ENCODE data around the gene ESYT2.
"Not testable (repeated sequence)": the region's sequence is repeated elsewhere in the genome, so short reads cannot be mapped to it uniquely, and the experiment has no call there.

The ESYT2 gene

DNA sequence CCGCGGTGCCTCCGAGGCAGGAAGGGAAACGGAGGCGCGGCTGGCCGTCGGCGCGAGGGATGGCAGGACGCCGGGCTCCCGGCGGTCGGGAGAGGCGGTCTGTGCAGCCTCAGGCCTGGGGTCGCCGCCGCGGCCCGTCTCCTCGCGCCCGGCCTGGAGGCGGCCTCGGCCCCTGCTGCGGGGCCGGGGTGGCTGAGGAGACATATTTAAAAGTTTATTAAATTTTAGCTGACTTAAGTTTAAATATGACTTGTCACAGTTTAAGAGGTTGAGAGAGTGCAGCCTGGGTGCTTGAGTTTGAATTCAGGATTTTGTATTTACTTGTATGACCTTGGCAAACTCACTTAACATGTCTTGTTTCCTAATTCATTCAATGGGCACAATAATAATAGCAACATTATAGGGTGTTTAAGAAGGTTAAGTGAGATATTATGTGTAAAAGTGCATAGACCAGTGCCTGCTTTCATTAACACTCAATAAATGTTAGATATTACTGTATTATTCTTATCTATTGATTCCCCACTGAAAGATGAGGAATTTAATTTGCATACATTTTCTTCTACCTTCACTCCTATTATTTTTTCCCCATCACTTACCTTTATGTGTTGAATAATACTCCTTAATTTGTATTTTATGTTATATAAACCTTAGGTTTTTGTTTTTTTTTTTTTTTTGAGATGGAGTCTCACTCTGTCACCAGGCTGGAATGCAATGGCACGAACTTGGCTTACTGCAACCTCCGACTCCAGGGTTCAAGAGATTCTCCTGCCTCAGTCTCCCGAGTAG lies 27.8 kb upstream of the ESYT2 start:
- no peak for DNase-seq (ENCODE audit: low read depth)

DNA sequence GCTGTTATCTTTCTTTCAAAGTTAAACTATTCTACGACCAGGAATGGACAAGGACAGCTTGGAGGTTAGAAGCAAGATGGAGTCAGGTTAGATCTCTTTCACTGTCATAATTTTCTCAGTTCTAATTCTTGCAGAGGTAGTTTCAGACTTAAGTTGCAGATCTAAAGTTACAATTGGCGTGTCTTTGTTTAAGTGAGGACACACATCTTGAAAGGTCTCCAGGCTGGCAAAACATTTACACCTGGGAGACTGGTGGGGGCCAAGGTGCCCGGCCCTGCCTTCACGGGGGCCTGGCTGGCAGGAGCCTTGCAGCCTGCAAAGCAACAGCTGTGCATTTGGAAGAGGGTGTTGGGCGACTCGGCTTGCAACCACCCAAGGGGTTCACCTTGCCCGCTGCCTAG lies 25.4 kb upstream of the ESYT2 start:
- DNase-seq (ENCODE audit: low read depth), result no peak

DNA sequence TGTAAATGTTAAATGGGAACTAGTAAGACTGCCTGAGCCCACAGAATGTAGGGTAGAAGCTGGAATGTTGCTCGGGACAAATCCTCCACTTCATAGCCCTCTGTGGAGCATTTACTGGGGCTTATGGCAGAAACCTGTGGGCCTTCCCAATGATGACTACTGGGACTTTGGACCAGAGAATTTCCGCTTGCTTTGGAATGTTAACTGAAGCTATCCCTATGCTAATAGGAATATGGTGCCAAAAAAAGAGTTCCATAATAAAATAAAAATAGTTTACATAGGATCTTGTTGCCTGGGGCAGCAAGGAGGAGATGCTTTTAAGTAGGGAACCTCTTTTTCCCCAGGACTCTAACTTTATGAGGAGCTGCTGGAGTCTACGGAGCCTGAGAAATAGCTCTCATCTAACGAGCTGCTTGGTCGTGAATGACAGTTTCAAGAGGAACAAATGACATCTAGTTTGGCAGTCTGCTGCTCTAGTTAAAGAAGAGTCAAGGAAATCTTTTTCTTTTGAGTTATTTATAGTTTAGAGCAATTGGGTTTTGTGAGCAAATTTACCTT lies 21.3 kb upstream of the ESYT2 start:
- no peak for DNase-seq (ENCODE audit: low read depth)

DNA sequence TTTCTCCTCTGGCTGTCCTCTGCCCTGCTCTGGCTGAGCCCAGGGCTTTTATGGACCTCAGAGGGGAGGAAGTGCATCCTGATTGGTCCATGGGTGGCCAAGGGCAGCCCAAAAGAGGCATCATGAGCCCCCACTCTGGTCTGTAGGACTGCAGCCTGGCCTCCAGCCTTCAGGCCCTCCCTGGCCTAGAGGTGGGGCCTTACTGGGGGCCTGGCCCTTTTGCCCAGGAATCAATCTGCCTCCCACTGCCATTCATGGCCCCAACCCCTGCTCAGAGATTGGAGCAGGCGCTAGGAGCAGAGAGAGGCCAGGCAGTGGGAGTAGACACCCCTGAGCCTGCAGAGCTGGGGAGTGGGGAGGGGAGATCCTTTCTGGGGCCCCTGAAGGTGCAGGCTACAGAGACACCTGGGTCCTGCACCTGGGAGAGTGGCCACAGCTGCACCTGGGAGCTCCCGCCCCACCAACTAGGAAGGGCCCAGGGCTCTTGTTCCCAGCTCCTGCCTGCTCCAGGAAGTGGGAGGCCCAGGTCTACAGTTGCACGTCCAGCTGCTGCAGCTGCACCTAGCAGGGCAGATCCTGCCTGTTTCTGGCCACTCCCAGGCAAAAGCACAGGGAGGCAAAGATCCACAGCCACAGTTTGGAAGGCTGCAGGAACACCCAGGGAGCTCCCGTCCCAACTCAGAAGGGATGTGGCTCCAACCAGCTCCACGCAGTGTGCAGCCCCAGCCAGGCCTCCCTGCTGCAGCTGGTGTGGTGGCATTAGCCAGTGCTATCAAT lies 20.6 kb upstream of the ESYT2 start:
- no peak for DNase-seq (ENCODE audit: low read depth)

DNA sequence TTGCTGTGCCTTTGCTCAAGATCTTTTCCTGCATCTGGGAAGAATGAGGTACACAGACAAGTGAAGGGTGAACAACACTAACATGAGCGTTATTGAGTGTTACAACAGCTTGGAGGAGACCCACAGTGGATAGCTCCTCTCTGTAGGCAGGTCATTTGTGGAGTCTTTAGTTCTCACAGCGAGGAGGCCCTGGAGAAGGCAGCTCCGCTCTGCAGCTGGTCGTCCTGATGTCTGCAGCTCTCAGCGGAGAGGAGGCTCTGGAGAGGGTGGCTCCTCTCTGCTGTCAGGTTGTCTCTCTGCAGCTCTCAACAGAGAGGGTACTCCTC lies 20.1 kb upstream of the ESYT2 start:
- no peak for DNase-seq (ENCODE audit: low read depth)

DNA sequence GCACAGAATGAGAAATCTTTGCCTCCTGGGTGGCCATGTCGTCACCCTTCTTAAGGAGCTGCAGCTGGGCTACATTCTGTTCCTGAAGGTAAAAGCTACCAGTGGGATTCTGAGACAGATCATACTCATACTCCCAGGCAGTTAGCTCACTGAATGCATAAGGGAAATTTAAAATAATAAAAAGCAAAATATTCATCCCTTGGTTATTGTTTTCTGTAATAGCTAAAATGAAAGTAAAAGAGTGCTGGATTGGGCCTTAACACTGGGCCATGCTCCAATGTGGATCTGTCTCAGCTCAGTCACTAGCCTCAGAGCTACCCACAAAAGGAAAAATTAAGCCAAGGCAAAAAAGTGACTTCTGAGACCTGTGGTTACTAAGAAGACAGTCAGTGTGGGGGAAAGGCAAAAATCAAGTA lies 18.1 kb upstream of the ESYT2 start:
- no peak for DNase-seq (ENCODE audit: low read depth)

DNA sequence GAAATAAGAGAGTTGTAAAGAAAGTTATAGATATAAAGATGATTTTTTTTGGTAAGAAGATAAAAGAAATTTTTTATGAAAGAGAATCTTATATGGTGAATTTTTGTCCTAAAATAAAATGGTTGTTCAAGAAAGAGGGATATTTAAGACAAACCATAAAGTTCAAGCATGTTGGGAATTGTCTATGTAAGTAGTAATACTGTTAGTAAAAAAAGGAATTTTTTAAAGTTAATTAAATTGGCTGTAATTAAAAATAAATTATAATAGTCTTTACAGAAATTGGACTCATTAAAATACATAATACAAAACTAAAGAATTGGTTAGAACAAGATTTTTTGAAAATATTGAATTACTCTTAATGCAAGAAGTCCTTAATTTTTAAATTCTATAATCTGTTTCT lies 17.0 kb upstream of the ESYT2 start:
- DNase-seq (ENCODE audit: low read depth), result no peak

DNA sequence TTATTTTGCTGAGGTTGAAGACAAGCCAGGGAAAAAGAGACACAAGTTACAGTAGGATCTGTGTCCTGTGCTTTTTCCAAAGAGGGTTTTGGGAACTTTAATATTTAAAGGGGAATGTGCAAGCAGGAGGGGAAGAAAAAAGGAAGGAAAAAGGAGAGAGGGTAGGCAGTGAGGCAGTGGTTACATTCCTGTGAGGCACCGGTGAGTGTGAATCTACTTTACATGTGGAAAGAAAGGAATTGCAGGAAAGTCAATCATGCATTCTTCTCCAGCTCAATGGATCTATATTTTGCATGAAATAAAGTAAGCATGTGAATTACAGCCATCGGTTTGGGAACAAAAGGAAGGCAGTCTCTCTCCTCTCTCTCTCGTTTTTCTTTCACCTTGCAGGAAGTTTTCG lies 14.5 kb upstream of the ESYT2 start:
- no peak for DNase-seq (ENCODE audit: low read depth)

DNA sequence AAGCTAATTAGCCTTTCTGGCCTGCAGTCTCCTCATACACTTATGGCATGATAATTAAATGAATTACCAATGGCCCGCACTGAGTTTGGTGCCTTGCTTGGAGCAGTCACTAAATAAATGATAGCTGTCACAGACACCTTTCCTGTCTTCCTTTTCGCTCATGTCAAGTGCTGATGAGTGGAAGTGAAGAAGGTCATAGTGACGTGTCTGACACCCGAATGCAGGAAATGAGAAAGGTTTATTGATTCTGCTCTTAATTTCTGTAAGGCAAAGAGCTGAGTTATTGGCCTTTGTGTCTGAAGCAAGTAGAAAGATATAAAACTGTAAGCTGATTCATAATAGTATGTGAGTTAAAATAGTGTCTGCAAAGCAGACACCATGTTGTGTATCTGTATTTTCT lies 13.2 kb upstream of the ESYT2 start:
- DNase-seq (ENCODE audit: low read depth), result no peak

DNA sequence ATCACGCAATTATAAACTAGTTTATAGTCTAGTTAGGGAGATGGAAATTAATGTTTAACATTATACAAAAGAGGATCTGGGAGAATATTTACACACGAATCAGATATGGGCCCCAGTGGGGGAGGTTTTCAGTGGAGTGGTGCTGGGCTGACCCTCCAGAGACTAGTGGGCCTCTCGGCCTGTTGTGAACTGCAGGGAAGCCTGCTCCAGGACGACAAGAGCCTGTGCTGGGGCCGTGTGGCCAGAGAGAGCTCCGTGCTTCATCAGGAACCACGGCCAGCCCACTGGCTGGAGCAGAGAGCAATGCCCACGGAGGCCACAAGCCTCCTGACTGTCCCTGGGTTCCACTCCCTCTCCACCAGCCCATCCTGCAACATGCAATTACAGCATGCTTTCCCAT lies 11.3 kb upstream of the ESYT2 start:
- DNase-seq (ENCODE audit: low read depth), result no peak

DNA sequence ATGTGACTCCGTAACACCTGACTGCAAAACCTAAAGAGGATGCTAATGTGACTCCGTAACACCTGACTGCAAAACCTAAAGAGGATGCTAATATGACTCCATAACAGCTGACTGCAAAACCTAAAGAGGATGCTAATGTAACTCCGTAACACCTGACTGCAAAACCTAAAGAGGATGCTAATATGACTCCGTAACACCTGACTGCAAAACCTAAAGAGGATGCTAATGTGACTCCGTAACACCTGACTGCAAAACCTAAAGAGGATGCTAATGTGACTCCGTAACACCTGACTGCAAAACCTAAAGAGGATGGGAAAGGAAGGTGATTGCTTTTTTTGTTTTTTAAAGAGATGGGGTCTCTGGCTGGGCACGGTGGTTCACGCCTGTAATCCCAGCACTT lies 9.9 kb upstream of the ESYT2 start:
- not testable (repeated sequence) for DNase-seq (ENCODE audit: low read depth)

DNA sequence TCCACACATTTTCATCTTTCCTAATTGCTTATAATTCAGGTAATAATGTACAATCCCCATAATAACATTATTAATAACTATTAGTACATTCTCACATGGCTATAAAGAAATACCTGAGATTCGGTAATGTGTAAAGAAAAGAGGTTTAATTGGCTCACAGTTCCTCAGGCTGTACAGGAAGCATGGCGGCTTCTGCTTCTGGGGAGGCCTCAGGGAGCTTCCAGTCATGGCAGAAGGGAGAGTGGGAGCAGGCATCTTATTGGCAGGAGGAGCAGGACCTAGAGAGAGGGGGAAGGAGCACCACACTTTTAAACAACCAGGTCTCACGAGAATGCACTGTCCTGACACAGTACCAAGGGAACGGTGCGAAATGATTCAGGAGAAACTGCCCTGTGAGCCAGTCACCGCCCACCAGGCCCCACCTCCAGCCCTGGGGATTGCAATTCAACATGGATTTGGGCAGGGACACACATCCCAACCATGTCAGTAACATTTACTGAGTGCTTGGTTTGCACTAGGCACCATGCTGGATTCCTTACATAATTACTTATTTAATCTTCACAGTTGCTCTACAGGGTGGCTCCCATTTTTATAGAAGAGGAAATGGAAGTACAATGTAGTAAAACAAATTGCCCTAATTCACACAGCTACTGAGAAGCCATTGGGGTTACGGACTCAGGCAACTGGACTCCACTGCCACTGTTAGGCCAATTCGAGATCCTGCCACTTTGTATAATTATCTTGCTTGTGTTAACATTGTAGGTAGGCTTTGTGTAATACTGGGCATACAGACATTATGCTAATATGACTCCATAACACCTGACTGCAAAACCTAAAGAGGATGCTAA lies 8.7 kb upstream of the ESYT2 start:
- DNase-seq (ENCODE audit: low read depth), result no peak

DNA sequence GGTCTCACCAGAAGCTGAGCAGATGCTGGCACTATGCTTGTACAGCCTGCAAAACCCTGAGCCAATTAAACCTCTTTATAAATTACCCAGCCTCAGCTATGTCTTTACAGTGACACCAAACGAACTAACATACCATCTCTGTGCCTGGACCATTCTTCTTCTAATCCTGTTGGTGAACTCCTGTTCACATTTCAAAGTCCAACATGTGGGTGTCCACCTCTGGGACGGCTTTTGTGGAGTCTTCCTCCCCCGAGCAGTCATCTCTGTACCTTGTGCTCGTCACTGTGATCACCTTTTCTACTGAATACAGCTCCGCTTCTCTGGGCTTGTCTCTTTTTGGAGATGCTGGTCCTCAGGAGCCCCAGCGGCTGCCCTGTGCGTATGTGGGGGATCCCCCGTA lies 7.4 kb upstream of the ESYT2 start:
- no peak for DNase-seq (ENCODE audit: low read depth)

DNA sequence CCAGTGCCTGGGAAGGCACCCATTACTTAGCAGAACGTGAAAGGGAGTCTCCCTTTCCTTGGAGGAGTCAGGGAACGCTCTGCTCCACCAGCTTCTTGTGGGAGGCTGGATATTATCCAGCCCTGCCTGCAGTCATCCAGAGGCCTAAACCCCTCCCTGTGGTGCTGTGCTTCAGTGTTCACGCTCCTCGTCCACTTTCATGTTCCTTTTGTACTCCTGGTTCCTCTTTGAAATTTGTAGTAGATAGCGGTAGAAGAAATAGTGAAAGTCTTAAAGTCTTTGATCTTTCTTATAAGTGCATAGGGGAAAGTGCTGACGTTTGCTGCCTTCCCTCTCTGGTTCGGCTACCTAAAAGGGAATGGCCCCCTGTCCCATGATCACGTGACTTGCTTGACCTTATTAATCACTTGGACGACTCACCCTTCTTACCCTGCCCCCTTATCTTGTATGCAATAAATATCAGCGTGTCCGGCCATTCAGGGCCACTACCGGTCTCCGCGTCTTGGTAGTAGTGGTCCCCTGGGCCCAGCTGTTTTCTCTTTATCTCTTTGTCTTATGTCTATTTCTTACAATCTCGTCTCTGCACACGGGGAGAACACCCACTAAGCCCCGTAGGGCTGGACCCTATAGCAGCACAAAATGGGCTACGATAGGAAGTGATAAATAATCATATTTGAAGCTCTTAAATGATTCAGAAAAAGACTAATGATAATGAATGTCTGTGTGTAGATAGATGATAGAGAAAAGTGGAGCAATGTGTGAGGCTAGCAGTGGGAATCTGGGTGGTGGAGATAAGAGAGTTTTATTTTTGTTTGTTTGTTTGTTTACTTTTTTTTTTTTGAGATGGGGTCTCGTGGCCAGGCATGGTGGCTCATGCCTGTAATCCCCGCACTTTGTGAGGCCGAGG lies 5.8 kb upstream of the ESYT2 start:
- no peak for DNase-seq (ENCODE audit: low read depth)

DNA sequence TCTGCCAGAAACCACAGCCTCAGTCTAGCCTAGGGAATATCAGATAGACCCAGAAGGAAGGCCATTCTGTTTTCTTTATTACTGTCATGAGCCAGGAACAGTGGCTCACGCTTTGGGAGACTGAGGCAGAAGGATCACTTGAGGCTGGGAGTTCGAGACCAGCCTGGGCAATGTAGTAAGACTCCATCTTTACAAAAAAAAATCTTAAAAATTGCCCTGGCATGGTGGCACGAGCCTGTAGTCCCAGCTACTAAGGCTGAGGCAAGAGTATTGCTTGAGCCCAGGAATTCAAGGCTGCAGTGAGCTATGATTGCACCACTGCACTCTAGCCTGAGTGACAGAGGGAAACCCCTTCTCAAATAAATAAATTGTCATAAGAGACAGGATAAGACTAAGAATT lies 3.7 kb upstream of the ESYT2 start:
- DNase-seq (ENCODE audit: low read depth), result no peak

DNA sequence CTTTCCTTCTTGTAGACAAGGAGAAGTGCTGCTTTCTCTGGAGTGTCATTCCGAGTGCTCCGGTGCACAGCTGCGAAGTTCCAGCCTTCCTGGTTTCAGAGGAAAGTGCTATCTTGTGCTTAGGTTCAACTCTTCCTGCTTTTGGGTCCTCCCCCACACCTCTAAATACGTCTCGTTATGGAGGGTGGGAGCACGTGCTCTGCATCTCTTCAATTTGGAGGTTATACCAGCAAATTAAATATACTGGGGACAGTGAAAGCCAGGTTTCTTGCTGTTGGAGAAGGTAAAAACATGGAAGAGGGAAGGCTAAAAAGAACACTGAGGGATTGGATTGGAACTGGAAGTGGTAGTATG lies 2.4 kb upstream of the ESYT2 start:
- DNase-seq (ENCODE audit: low read depth), result no peak

DNA sequence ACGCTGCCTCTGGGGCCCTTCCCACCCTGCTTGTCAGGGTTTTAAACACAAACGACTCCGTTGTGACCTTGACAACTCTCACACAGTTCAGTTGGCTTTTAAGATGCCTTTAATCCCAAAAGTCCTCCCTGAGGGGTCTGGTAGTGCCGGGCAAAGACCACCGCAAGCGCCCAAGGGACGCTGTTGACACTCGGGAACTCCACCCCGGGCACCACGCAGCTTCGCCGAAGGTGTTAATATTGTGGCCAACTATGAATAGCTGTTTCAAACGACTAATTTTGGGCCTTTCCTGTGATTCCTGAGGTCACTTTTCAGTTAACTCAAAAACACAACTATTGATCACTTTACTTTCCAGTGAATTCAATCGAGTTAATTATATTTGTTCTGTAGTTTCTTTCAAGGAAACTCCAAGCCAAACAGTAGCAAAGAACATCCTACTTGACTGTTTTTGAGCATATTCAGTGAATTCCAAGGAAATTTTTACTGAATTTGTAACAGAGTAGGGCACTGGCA lies 958 bp upstream of the ESYT2 start:
- no peak for DNase-seq (ENCODE audit: low read depth)

DNA sequence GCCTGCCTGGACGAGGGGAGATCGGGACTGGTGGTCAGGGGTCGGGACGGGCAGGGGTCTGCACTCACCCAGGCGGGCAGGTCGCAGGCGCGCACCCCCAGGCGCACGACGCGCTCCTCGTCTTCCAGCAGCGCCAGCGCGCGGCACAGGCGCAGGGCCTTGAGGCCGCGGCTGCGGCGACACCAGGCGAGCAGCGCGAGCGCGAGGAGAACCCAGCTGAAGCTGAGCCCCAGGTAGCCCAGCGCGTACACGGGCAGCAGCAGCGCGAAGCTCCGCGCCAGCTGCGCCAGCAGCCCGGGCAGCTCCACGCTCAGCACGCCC lies 328 bp downstream of the ESYT2 start:
- no peak for DNase-seq (ENCODE audit: low read depth)

DNA sequence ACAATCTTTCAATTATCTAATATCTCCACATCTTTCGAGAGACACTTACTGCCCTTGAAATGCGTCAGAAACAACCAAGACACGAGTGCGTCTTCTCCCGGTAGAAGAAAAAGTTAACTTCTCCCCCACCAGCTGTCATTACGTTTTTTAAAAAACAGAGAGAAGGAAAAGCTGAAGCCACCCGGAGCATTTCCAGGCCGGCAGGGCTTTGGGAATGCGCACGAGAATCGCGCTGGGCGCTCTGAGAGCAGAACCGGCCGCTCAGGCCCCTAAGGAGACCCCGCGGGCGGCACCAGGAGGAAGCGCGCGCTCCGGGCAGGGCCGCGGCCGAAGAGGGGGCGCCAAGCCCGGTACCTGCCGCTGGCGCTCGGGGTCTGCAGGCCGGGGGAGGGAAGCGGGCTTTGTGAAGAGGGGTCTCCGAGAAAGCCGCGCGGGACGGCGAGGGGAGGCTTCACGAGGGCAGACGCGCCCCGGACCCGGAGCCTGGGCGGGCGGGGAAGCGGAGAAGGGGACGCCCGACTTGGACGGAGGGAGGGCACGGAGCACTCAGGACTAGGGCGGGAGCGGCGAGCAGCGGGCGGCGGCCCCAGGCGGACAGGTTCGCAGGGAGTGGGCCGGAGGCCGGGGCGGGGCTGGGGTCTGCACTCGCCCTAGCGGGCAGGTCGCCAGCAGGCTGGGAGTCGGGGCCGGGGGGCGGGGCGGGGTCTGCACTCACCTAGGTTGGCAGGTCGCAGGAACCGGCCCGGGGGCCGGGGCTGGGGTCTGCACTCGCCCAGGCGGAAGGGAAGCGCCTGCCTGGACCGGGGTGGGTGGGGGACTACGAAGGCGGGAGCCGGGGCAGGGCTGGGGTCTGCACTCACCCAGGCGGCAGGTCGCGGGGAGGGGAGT lies 932 bp downstream of the ESYT2 start:
- DNase-seq (ENCODE audit: low read depth), result no peak

DNA sequence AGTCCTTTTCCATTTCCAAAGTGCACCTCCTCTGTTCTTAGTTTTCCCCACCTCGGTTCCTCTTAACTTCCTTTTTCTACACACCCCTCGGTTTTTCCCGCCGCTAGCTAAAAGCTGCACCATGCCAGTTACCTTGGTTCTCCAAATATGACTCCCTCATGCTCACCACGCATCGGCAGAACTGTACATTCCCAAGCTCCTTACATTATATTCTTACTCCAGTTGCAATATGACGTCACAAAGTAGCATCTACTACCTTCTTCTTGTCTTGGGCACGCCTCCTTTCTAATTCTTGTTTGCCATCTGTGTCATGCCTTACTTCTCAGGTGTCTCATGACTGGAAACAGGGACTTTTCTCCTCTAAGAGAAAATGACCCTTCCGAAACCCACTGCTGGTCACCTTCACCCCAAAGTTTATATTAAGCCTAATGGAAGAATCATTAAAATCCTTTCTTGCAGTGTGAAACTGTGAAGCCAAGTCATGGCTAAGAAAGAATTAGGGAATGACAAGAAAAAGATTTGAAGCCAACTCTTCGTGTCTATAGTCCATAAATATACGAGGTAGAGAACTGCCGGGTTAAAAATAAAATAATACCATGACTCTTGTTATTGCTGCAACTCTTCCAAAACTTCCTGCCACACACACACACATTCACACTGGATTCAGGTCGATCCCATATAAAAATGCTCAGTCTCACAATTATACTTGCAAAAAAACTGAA lies 1.7 kb downstream of the ESYT2 start:
- DNase-seq (ENCODE audit: low read depth), result no peak

All from stromal cell of bone marrow (primary cell).